Measurements from ENCODE around the gene ERN2.

The ERN2 gene

DNA sequence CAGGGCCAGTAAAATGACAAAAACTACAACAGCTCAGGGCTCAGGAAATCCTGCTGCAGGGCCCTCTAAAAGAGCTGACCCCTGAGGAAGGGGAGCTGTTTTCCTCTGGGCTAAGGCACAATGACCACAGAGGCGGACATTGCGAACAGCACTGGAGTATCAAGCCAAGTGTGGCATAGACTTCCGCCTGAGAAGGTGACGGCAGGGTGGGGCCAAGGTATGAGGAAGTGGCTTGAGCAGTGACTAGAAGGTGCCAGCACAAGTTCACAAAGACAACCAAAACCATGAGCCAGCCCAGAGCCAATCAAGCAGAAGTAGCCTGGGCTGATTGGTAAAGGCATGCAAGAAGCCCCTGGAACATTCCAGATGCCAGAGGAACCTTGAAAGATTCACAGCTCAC is 13.9 kb downstream of the ERN2 start:
- Histone ChIP-seq H2BK120ac (ENCODE audit: low read depth, low read length) (no peak overlapping the region), H3K9ac (ENCODE audit: low read depth, low read length, poor library complexity) (no peak overlapping the region), H3K9me3 (replicated peaks in 1 of 2; ENCODE audit: control insufficient read depth in 2 of 2, insufficient read depth in 1 of 2, low read depth in 1 of 2, low read length in 2 of 2) (no peaks in the 10 kb centered on the region), H3K14ac (ENCODE audit: low read length) (no peak overlapping the region), H4K91ac (ENCODE audit: low read depth, low read length, poor library complexity) (no peak overlapping the region), H3K23ac (ENCODE audit: low read depth, low read length, poor library complexity) (peak overlapping the region; percentile 86), H3K4me1 (ENCODE audit: control insufficient read depth in 2 of 2, insufficient read depth in 1 of 2, low read depth in 1 of 2, low read length in 2 of 2) (peaks cover 4 to 12% of the 10 kb centered on the region in 2 donors), H3K27ac (replicated peaks; ENCODE audit: low read length) (no peak overlapping the region), H4K8ac (ENCODE audit: low read depth, low read length) (peak overlapping the region; percentile 31), H3K4ac (ENCODE audit: low read length) (no peak overlapping the region), H3K4me3 (ENCODE audit: low read length in 2 of 2) (no peak overlapping the region), H2AFZ (ENCODE audit: low read length) (no peak overlapping the region), H2AK5ac (ENCODE audit: low read depth, low read length) (peak overlapping the region; percentile 90), H3K18ac (ENCODE audit: low read length) (peak overlapping the region; percentile 33), H2BK12ac (ENCODE audit: low read length) (no peak overlapping the region), H2BK5ac (ENCODE audit: low read length) (no peak overlapping the region), H3K27me3 (ENCODE audit: control insufficient read depth in 3 of 3, insufficient read depth in 3 of 3, low read depth in 1 of 3, low read length in 3 of 3) (no peaks in the 10 kb centered on the region), H3K79me1 (ENCODE audit: low read depth, low read length) (no peaks in the 10 kb centered on the region), H2BK15ac (ENCODE audit: low read length) (peak overlapping the region; percentile 51), H3K4me2 (ENCODE audit: insufficient read depth, low read length, poor library complexity, severe bottlenecking) (no peak overlapping the region), H3K36me3 (replicated peaks in 1 of 2; ENCODE audit: control insufficient read depth in 2 of 2, insufficient read depth in 2 of 2, low read length in 2 of 2) (no peaks in the 10 kb centered on the region)
- WGBS, 2 donors (ENCODE audit: extremely low coverage in 2 of 2, insufficient read length in 2 of 2, insufficient replicate concordance in 1 of 2) = no CpG with 5 or more reads among the region's 4 CpGs
- no peak for DNase-seq (ENCODE audit: low spot score)

DNA sequence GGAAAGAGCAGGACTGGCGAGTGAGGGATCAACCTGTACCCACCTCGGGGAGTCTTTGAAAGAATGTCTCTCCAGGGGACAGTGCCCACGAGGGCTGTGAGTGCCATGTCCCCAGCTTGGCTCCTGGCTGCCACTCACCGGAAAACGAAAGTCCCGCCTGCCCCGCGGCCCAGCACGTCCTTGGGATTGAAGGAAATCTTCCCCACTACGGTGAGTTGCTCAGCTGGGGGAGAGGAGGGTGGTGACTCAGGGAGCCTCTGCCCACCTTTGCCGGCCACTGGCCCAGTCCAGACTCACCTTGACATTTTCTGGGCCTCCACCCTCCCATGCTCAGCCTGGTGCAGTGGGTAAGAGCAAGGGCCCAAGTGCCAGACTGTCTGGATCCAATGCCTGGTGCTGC is 17.3 kb downstream of the ERN2 start:
- H3K9ac ChIP-seq (ENCODE audit: low read depth, low read length, poor library complexity) = no peak overlapping the region
- no peaks in the 10 kb centered on the region for H3K27me3 ChIP-seq (ENCODE audit: control insufficient read depth in 3 of 3, insufficient read depth in 3 of 3, low read depth in 1 of 3, low read length in 3 of 3)
- H2BK5ac ChIP-seq (ENCODE audit: low read length) = no peak overlapping the region
- H2BK120ac ChIP-seq (ENCODE audit: low read depth, low read length) = no peak overlapping the region
- peak overlapping the region; percentile 58 for H2BK12ac ChIP-seq (ENCODE audit: low read length)
- peak overlapping the region; percentile 31 for H3K23ac ChIP-seq (ENCODE audit: low read depth, low read length, poor library complexity)
- no peak overlapping the region for H3K4ac ChIP-seq (ENCODE audit: low read length)
- no peak overlapping the region for H3K4me3 ChIP-seq (ENCODE audit: low read length in 2 of 2)
- H3K27ac ChIP-seq (replicated peaks; ENCODE audit: low read length) = no peak overlapping the region
- peaks cover 4 to 14% of the 10 kb centered on the region in 2 donors for H3K4me1 ChIP-seq (ENCODE audit: control insufficient read depth in 2 of 2, insufficient read depth in 1 of 2, low read depth in 1 of 2, low read length in 2 of 2)
- no peaks in the 10 kb centered on the region for H3K79me1 ChIP-seq (ENCODE audit: low read depth, low read length)
- H3K4me2 ChIP-seq (ENCODE audit: insufficient read depth, low read length, poor library complexity, severe bottlenecking) = no peak overlapping the region
- no peak overlapping the region for H3K14ac ChIP-seq (ENCODE audit: low read length)
- no peak overlapping the region for H2BK15ac ChIP-seq (ENCODE audit: low read length)
- WGBS, 2 donors (ENCODE audit: extremely low coverage in 2 of 2, insufficient read length in 2 of 2, insufficient replicate concordance in 1 of 2) = no CpG with 5 or more reads among the region's 11 CpGs
- no peaks in the 10 kb centered on the region for H3K9me3 ChIP-seq (replicated peaks in 1 of 2; ENCODE audit: control insufficient read depth in 2 of 2, insufficient read depth in 1 of 2, low read depth in 1 of 2, low read length in 2 of 2)
- H4K91ac ChIP-seq (ENCODE audit: low read depth, low read length, poor library complexity) = no peak overlapping the region
- no peak for DNase-seq (ENCODE audit: low spot score)
- peaks cover 6 to 18% of the 10 kb centered on the region in 2 donors for H3K36me3 ChIP-seq (replicated peaks in 1 of 2; ENCODE audit: control insufficient read depth in 2 of 2, insufficient read depth in 2 of 2, low read length in 2 of 2)
- no peak overlapping the region for H4K8ac ChIP-seq (ENCODE audit: low read depth, low read length)
- H2AK5ac ChIP-seq (ENCODE audit: low read depth, low read length) = peak overlapping the region; percentile 99
- peak overlapping the region; percentile 48 for H3K18ac ChIP-seq (ENCODE audit: low read length)
- H2AFZ ChIP-seq (ENCODE audit: low read length) = no peak overlapping the region

DNA sequence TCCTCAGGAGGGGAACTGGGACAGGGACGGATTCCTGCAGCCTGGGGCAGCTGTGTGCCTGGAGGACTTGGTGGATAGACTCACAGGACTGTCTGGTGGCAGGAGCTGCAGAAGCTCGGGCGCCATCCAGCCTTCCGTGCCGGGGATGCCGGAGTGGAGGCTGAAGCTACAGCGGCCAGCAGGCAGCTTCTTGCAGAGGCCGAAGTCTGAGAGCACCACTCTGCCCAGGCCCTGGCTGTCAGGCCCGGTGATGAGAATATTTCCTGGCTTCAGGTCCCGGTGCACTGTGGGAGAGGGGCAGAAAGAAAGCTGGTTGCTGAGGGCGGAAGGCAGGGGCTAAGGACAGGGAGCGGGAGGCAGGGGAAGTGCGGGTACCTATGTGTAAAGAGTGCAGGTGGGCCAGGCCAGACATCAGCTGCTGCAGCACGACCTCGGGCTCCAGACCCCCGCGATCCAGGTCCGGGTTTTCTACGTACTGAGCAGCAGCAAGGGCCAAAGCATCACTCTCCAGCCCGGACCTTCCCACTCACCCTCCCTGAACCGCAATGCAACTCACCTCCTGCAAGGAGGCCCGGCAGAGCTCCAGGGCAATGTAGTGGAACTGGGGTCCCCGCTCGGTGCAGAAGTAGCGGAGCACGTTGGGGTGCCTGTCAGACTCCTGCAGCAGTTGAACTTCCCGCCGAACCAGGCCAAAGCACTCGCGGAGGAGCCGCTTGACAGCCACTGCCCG is 18.2 kb downstream of the ERN2 start:
- H3K27ac ChIP-seq (replicated peaks; ENCODE audit: low read length) = peak overlapping the region; percentile 73
- H3K27me3 ChIP-seq (ENCODE audit: control insufficient read depth in 3 of 3, insufficient read depth in 3 of 3, low read depth in 1 of 3, low read length in 3 of 3) = no peaks in the 10 kb centered on the region
- H3K4me1 ChIP-seq (ENCODE audit: control insufficient read depth in 2 of 2, insufficient read depth in 1 of 2, low read depth in 1 of 2, low read length in 2 of 2) = peaks cover 4 to 10% of the 10 kb centered on the region in 2 donors
- H3K14ac ChIP-seq (ENCODE audit: low read length) = no peak overlapping the region
- no peak overlapping the region for H2BK12ac ChIP-seq (ENCODE audit: low read length)
- peak overlapping the region; percentile 10 for H2BK120ac ChIP-seq (ENCODE audit: low read depth, low read length)
- H3K36me3 ChIP-seq (replicated peaks in 1 of 2; ENCODE audit: control insufficient read depth in 2 of 2, insufficient read depth in 2 of 2, low read length in 2 of 2) = peaks cover 13 to 27% of the 10 kb centered on the region in 2 donors
- H3K18ac ChIP-seq (ENCODE audit: low read length) = peak overlapping the region; percentile 94
- WGBS, 2 donors (ENCODE audit: extremely low coverage in 2 of 2, insufficient read length in 2 of 2, insufficient replicate concordance in 1 of 2) = no CpG with 5 or more reads among the region's 32 CpGs
- peak; percentile 58 for DNase-seq (ENCODE audit: low spot score)
- peak overlapping the region; percentile 99 for H2AFZ ChIP-seq (ENCODE audit: low read length)
- no peak overlapping the region for H4K91ac ChIP-seq (ENCODE audit: low read depth, low read length, poor library complexity)
- peak overlapping the region; percentile 62 for H3K4me2 ChIP-seq (ENCODE audit: insufficient read depth, low read length, poor library complexity, severe bottlenecking)
- H3K4ac ChIP-seq (ENCODE audit: low read length) = no peak overlapping the region
- peak overlapping the region; percentile 65 for H3K23ac ChIP-seq (ENCODE audit: low read depth, low read length, poor library complexity)
- H2BK5ac ChIP-seq (ENCODE audit: low read length) = no peak overlapping the region
- no peak overlapping the region for H2BK15ac ChIP-seq (ENCODE audit: low read length)
- H3K4me3 ChIP-seq (ENCODE audit: low read length in 2 of 2) = peak overlapping the region; percentile 49 to 59
- no peaks in the 10 kb centered on the region for H3K79me1 ChIP-seq (ENCODE audit: low read depth, low read length)
- H3K9me3 ChIP-seq (replicated peaks in 1 of 2; ENCODE audit: control insufficient read depth in 2 of 2, insufficient read depth in 1 of 2, low read depth in 1 of 2, low read length in 2 of 2) = no peaks in the 10 kb centered on the region
- no peak overlapping the region for H2AK5ac ChIP-seq (ENCODE audit: low read depth, low read length)
- H3K9ac ChIP-seq (ENCODE audit: low read depth, low read length, poor library complexity) = peak overlapping the region; percentile 82
- H4K8ac ChIP-seq (ENCODE audit: low read depth, low read length) = no peak overlapping the region

DNA sequence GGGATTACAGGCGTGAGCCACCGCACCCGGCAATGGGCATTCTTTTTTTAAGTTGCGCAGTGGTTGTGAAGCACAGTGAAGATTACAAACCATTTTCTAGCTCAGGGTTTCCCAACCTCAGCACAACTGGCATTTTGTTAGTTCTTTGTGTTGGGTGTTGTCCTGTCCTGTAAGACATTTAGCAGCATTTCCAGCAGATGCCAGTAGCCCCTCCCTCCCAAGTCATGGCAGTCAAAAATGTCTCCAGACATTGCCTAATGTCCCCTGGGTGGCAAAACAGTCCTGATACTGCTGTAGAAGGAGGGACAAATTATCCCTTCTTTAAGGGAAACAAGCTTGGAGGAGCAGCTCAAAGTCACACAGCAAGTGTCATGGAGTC is 18.8 kb downstream of the ERN2 start:
- no CpG with 5 or more reads among the region's 4 CpGs for WGBS, 2 donors (ENCODE audit: extremely low coverage in 2 of 2, insufficient read length in 2 of 2, insufficient replicate concordance in 1 of 2)

More for the DNA sequence above, 18.8 kb downstream of the ERN2 start:
- Histone ChIP-seq H2AK5ac (ENCODE audit: low read depth, low read length) (no peak overlapping the region), H3K4ac (ENCODE audit: low read length) (no peak overlapping the region), H3K18ac (ENCODE audit: low read length) (no peak overlapping the region), H2AFZ (ENCODE audit: low read length) (peak overlapping the region; percentile 99), H3K4me3 (ENCODE audit: low read length in 2 of 2) (peak overlapping the region; percentile 7 to 49), H3K14ac (ENCODE audit: low read length) (no peak overlapping the region), H3K4me2 (ENCODE audit: insufficient read depth, low read length, poor library complexity, severe bottlenecking) (no peak overlapping the region), H3K4me1 (ENCODE audit: control insufficient read depth in 2 of 2, insufficient read depth in 1 of 2, low read depth in 1 of 2, low read length in 2 of 2) (peaks cover 4 to 10% of the 10 kb centered on the region in 2 donors), H2BK5ac (ENCODE audit: low read length) (no peak overlapping the region), H3K27me3 (ENCODE audit: control insufficient read depth in 3 of 3, insufficient read depth in 3 of 3, low read depth in 1 of 3, low read length in 3 of 3) (no peaks in the 10 kb centered on the region), H2BK120ac (ENCODE audit: low read depth, low read length) (no peak overlapping the region), H2BK15ac (ENCODE audit: low read length) (no peak overlapping the region), H3K79me1 (ENCODE audit: low read depth, low read length) (peaks cover 1% of the 10 kb centered on the region), H3K9me3 (replicated peaks in 1 of 2; ENCODE audit: control insufficient read depth in 2 of 2, insufficient read depth in 1 of 2, low read depth in 1 of 2, low read length in 2 of 2) (no peaks in the 10 kb centered on the region), H3K23ac (ENCODE audit: low read depth, low read length, poor library complexity) (no peak overlapping the region), H4K8ac (ENCODE audit: low read depth, low read length) (no peak overlapping the region), H4K91ac (ENCODE audit: low read depth, low read length, poor library complexity) (no peak overlapping the region), H3K36me3 (replicated peaks in 1 of 2; ENCODE audit: control insufficient read depth in 2 of 2, insufficient read depth in 2 of 2, low read length in 2 of 2) (peaks cover 19 to 33% of the 10 kb centered on the region in 2 donors), H2BK12ac (ENCODE audit: low read length) (no peak overlapping the region), H3K9ac (ENCODE audit: low read depth, low read length, poor library complexity) (no peak overlapping the region), H3K27ac (replicated peaks; ENCODE audit: low read length) (peak overlapping the region; percentile 73)
- DNase-seq (ENCODE audit: low spot score) = no peak

Data from neuronal stem cell (in vitro differentiated cells).